Measurements from ENCODE around the gene RANBP2. TPM values are rescaled to one million over a fixed set of nuclear protein-coding genes. Genes with fewer than 3 reads are reported as not detected.

Gene RANBP2
- total RNA-seq, 1 experiment from 2014 or later, result 47.5 TPM

GRCh38 chr2:108833219-108833618 is 113.9 kb downstream of the RANBP2 start:
- peak in 1 of 2 experiments; percentile 43 for DNase-seq
- H3K27ac ChIP-seq, result peak overlapping the region; percentile 24; the same call in 1 of the 2 replicates
- peaks cover 12% of the 10 kb centered on the region; the same call in 1 of the 2 replicates for H3F3A ChIP-seq (ENCODE audit: insufficient read depth, low read depth)
- H4K20me1 ChIP-seq (ENCODE audit: insufficient read depth), result no peaks in the 10 kb centered on the region
- H3K9me3 ChIP-seq (ENCODE audit: insufficient read depth, low read depth), result peaks cover 5% of the 10 kb centered on the region; the same call in 1 of the 2 replicates
- H3K9me2 ChIP-seq (ENCODE audit: insufficient read depth), result no peaks in the 10 kb centered on the region
- 0 out of 2 replicates have a peak, but pooled peaks cover 7% of the 10 kb centered on the region for H3K36me3 ChIP-seq (ENCODE audit: low read depth)
- no peak overlapping the region for H2AFZ ChIP-seq
- no peaks in the 10 kb centered on the region for H3K27me3 ChIP-seq (ENCODE audit: insufficient read depth, low read depth)
- H3K4me3 ChIP-seq, result no peak overlapping the region
- H3K4me2 ChIP-seq, result peak overlapping the region; percentile 28
- ChIA-PET POLR2A (ENCODE audit: unreplicated experiment) (no interaction called here), CTCF (interaction anchor here (0.6 kb wide), 1 partner anchor 653 kb away, joined by 3 read pairs; no protein-coding TSS in a partner anchor)
- no peaks in the 10 kb centered on the region for H3K79me2 ChIP-seq (ENCODE audit: low read depth)
- TF ChIP-seq, protein P1, sequence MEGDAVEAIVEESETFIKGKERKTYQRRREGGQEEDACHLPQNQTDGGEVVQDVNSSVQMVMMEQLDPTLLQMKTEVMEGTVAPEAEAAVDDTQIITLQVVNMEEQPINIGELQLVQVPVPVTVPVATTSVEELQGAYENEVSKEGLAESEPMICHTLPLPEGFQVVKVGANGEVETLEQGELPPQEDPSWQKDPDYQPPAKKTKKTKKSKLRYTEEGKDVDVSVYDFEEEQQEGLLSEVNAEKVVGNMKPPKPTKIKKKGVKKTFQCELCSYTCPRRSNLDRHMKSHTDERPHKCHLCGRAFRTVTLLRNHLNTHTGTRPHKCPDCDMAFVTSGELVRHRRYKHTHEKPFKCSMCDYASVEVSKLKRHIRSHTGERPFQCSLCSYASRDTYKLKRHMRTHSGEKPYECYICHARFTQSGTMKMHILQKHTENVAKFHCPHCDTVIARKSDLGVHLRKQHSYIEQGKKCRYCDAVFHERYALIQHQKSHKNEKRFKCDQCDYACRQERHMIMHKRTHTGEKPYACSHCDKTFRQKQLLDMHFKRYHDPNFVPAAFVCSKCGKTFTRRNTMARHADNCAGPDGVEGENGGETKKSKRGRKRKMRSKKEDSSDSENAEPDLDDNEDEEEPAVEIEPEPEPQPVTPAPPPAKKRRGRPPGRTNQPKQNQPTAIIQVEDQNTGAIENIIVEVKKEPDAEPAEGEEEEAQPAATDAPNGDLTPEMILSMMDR (conservative IDR thresholded peaks at IDR 0.05), result no peak
- TF ChIP-seq EZH2 (IDR thresholded peaks at IDR 0.05; ENCODE audit: low read depth), result no peak
- no TSS peak for BruUV-seq (replicated peaks)
- peaks cover 10% of the 10 kb centered on the region for H3K4me1 ChIP-seq (replicated peaks; ENCODE audit: insufficient read depth)
- intact Hi-C loops (cut with micrococcal nuclease; ENCODE audit: unreplicated experiment), result no loop called here

DNA sequence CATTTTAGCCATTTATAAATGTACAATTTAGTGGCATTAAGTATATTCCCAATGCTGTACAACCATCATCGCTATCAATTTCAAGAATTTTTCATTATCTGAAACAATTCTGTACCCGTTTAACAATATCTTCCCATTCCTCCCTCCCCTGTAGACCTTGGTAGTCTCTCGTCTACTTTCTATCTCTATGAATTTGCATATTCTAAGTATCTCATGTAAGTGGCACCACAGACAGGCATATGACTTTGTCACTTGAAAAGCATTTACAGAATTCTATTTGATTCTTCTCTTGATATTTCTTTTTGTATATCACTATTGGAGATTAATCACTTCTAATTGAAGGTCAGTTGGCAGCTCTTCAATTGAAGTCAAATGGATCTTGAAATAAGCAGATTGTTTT is 115.3 kb downstream of the RANBP2 start:
- no peak for DNase-seq
- ChIA-PET CTCF (interaction anchor here (0.6 kb wide), 1 partner anchor 20 kb away, joined by 3 read pairs; no protein-coding TSS in a partner anchor), POLR2A (ENCODE audit: unreplicated experiment) (no interaction called here)
- Histone ChIP-seq H3K4me3 (no peak overlapping the region), H3K27me3 (ENCODE audit: insufficient read depth, low read depth) (no peaks in the 10 kb centered on the region), H3K9me3 (ENCODE audit: insufficient read depth, low read depth) (peaks cover 9% of the 10 kb centered on the region; the same call in 1 of the 2 replicates), H2AFZ (no peak overlapping the region), H4K20me1 (ENCODE audit: insufficient read depth) (no peaks in the 10 kb centered on the region), H3K79me2 (ENCODE audit: low read depth) (no peaks in the 10 kb centered on the region), H3K27ac (no peak overlapping the region), H3K4me2 (no peak overlapping the region), H3K36me3 (ENCODE audit: low read depth) (0 out of 2 replicates have a peak, but pooled peaks cover 7% of the 10 kb centered on the region), H3F3A (ENCODE audit: insufficient read depth, low read depth) (peaks cover 7% of the 10 kb centered on the region; the same call in 1 of the 2 replicates), H3K4me1 (replicated peaks; ENCODE audit: insufficient read depth) (peaks cover 10% of the 10 kb centered on the region), H3K9me2 (ENCODE audit: insufficient read depth) (no peaks in the 10 kb centered on the region)
- intact Hi-C loops (cut with micrococcal nuclease; ENCODE audit: unreplicated experiment), result no loop called here
- no TSS peak for BruUV-seq (replicated peaks)
- TF ChIP-seq EZH2 (IDR thresholded peaks at IDR 0.05; ENCODE audit: low read depth), result no peak
- TF ChIP-seq, protein P1 (conservative IDR thresholded peaks at IDR 0.05), result no peak

DNA sequence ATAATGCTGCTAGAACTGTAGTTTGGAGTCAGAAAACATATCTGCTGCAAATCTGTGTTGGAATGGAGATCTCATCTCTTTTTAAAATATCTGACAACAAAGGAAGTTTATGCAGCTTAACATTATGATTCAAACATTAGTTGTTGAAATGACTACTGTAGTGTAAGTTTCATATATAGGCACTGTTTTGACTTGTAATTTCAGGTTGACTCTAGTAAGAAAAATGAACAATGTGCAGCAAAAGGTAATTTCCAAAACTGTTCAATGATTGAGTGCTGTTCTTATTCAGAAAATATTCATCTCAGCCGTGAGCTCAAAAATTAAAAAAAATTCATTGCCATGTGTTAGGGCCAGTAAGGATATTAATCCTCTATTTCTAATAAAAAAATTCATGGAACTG is 115.8 kb downstream of the RANBP2 start:
- H4K20me1 ChIP-seq (ENCODE audit: insufficient read depth), result no peaks in the 10 kb centered on the region
- no peak overlapping the region for H3K4me3 ChIP-seq
- TF ChIP-seq, protein P1 (conservative IDR thresholded peaks at IDR 0.05), result no peak
- no peak for TF ChIP-seq EZH2 (IDR thresholded peaks at IDR 0.05; ENCODE audit: low read depth)
- H3K4me1 ChIP-seq (replicated peaks; ENCODE audit: insufficient read depth), result peaks cover 10% of the 10 kb centered on the region
- intact Hi-C loops (cut with micrococcal nuclease; ENCODE audit: unreplicated experiment), result no loop called here
- DNase-seq, result no peak
- no TSS peak for BruUV-seq (replicated peaks)
- CTCF ChIA-PET, result interaction anchor here (0.6 kb wide), 1 partner anchor 19 kb away, joined by 3 read pairs; no protein-coding TSS in a partner anchor
- no peaks in the 10 kb centered on the region for H3K79me2 ChIP-seq (ENCODE audit: low read depth)
- 0 out of 2 replicates have a peak, but pooled peaks cover 7% of the 10 kb centered on the region for H3K36me3 ChIP-seq (ENCODE audit: low read depth)
- POLR2A ChIA-PET (ENCODE audit: unreplicated experiment), result no interaction called here
- peaks cover 9% of the 10 kb centered on the region; the same call in 1 of the 2 replicates for H3K9me3 ChIP-seq (ENCODE audit: insufficient read depth, low read depth)
- no peaks in the 10 kb centered on the region for H3K27me3 ChIP-seq (ENCODE audit: insufficient read depth, low read depth)
- H3K4me2 ChIP-seq, result no peak overlapping the region
- H3K9me2 ChIP-seq (ENCODE audit: insufficient read depth), result no peaks in the 10 kb centered on the region
- H2AFZ ChIP-seq, result no peak overlapping the region
- H3K27ac ChIP-seq, result no peak overlapping the region
- peaks cover 7% of the 10 kb centered on the region for H3F3A ChIP-seq (ENCODE audit: insufficient read depth, low read depth)

Other genes with a start within 250 kb of the RANBP2 start
- 58.2 and 61.6 TPM in 2 replicates for gene LIMS1, start 185.0 kb upstream of the RANBP2 start, total RNA-seq (2021)
- gene CCDC138, start 67.3 kb downstream of the RANBP2 start, total RNA-seq (2021), result 9.5 and 10.1 TPM in 2 replicates